NCI-H748 treated with DMSO at 0.1 percent for 48 hours (cell line): ENCODE data around the gene CSTF1.
"Not testable (repeated sequence)": the region's sequence is repeated elsewhere in the genome, so short reads cannot be mapped to it uniquely, and the experiment has no call there.

ENCODE experiments used
- DNase-seq: peaks from one replicate; lab custom pipeline; 2025; lab: John Stamatoyannopoulos, UW

Gene CSTF1

GRCh38 chr20:56369179-56369578 is 23.3 kb upstream of the CSTF1 start:
- DNase-seq, result no peak

GRCh38 chr20:56371977-56372376 is 20.5 kb upstream of the CSTF1 start:
- DNase-seq, result no peak

GRCh38 chr20:56372850-56373249 is 19.6 kb upstream of the CSTF1 start:
- DNase-seq, result no peak

GRCh38 chr20:56373942-56374341 is 18.5 kb upstream of the CSTF1 start:
- no peak for DNase-seq

- no peak for DNase-seq
Measured at GRCh38 chr20:56376331-56376730, 16.1 kb upstream of the CSTF1 start.

- no peak for DNase-seq
Measured at GRCh38 chr20:56378386-56378785, 14.1 kb upstream of the CSTF1 start.

- DNase-seq, result no peak
Measured at GRCh38 chr20:56380375-56380774, 12.1 kb upstream of the CSTF1 start.

GRCh38 chr20:56381501-56381900 is 10.9 kb upstream of the CSTF1 start:
- DNase-seq, result no peak

- DNase-seq, result no peak
Measured at GRCh38 chr20:56382696-56383095, 9.7 kb upstream of the CSTF1 start.

GRCh38 chr20:56383334-56383733 is 9.1 kb upstream of the CSTF1 start:
- DNase-seq, result no peak

GRCh38 chr20:56385130-56385529 is 7.3 kb upstream of the CSTF1 start:
- no peak for DNase-seq

GRCh38 chr20:56386219-56386618 is 6.2 kb upstream of the CSTF1 start:
- no peak for DNase-seq

- DNase-seq, result no peak
Measured at GRCh38 chr20:56388882-56389281, 3.6 kb upstream of the CSTF1 start.

- DNase-seq, result no peak
Measured at GRCh38 chr20:56389807-56390206, 2.6 kb upstream of the CSTF1 start.

GRCh38 chr20:56390396-56390795 is 2.0 kb upstream of the CSTF1 start:
- not testable (repeated sequence) for DNase-seq

GRCh38 chr20:56391037-56391436 is 1.4 kb upstream of the CSTF1 start:
- no peak for DNase-seq

- DNase-seq, result no peak
Measured at GRCh38 chr20:56391596-56392131, 781 bp upstream of the CSTF1 start.

GRCh38 chr20:56392881-56393482 is 537 bp downstream of the CSTF1 start:
- DNase-seq, result no peak

- DNase-seq, result no peak
Measured at GRCh38 chr20:56393653-56394052, 1.2 kb downstream of the CSTF1 start.

GRCh38 chr20:56395166-56395565 is 2.7 kb downstream of the CSTF1 start:
- DNase-seq, result no peak

- no peak for DNase-seq
Measured at GRCh38 chr20:56400001-56400640, 7.7 kb downstream of the CSTF1 start.

- DNase-seq, result no peak
Measured at GRCh38 chr20:56403465-56403864, 11.0 kb downstream of the CSTF1 start.

- DNase-seq, result not testable (repeated sequence)
Measured at GRCh38 chr20:56405356-56405755, 12.9 kb downstream of the CSTF1 start.

GRCh38 chr20:56406910-56407309 is 14.5 kb downstream of the CSTF1 start:
- DNase-seq, result no peak
